CD4-positive, alpha-beta T cell treated with Interleukin-17A for 1 hour (primary cell): ENCODE results near the gene DAND5.
"Not testable (repeated sequence)": the region's sequence is repeated elsewhere in the genome, so short reads cannot be mapped to it uniquely, and the experiment has no call there.

Experiments used
- DNase-seq: peaks from one replicate; pipeline ENCODE4 v3.0.0-alpha.2; 2020

DAND5 gene

GRCh38 chr19:12946092-12946721 lies 23.2 kb upstream of the DAND5 start:
- DNase-seq: peak; percentile 52

- DNase-seq: no peak
These were observed 22.5 kb upstream of the DAND5 start for GRCh38 chr19:12946731-12947496.

DNA sequence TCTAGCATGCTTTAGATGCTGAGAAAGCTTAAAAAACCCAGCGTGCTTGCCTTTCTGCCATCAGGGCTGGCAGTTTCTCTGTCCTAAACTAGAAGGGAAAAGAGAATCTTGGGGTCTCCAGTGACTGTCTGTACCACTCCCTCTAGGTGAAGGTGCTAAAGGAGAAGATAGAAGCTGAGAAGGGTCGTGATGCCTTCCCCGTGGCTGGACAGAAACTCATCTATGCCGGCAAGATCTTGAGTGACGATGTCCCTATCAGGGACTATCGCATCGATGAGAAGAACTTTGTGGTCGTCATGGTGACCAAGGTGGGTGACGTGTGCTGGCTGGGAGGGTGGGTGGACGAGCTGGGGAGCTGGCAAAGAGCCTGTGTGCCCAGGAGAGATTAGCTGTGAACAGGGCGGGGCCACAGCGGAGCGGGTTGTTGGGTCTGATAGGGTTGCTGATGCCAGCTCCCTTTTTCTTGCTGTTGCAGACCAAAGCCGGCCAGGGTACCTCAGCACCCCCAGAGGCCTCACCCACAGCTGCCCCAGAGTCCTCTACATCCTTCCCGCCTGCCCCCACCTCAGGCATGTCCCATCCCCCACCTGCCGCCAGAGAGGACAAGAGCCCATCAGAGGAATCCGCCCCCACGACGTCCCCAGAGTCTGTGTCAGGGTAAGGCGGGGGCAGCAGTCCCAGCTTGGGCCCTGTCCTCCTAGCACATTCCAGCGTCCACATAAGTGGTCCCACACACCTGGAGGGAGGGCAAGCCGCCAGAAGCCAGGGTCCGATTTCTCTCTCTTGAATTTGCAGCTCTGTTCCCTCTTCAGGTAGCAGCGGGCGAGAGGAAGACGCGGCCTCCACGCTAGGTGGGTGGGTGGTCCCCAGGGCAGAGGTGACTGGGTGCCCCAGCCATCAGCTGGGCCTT lies 21.4 kb upstream of the DAND5 start:
- DNase-seq: no peak

GRCh38 chr19:12948612-12949362 lies 20.6 kb upstream of the DAND5 start:
- DNase-seq: no peak

- DNase-seq: no peak
These were observed 19.8 kb upstream of the DAND5 start for GRCh38 chr19:12949363-12950283.

DNA sequence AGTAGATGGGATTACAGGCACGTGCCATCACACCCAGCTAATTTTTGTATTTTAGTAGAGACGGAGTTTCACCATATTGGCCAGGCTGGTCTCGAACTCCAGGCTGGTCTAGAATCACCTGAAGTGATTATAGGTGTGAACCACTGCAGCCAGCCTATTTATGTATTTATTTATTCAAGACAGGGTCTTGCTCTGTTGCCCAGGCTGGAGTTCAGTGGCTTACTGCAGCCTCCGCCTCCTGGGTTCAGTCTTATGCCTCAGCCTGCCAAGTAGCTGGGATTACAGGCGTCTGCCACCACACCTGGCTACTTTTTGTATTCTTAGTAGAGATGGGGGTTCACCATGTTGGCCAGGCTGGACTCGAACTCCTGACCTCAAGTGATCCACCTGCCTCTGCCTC lies 17.3 kb upstream of the DAND5 start:
- DNase-seq: not testable (repeated sequence)

GRCh38 chr19:12952488-12953137 lies 16.8 kb upstream of the DAND5 start:
- no peak for DNase-seq

DNA sequence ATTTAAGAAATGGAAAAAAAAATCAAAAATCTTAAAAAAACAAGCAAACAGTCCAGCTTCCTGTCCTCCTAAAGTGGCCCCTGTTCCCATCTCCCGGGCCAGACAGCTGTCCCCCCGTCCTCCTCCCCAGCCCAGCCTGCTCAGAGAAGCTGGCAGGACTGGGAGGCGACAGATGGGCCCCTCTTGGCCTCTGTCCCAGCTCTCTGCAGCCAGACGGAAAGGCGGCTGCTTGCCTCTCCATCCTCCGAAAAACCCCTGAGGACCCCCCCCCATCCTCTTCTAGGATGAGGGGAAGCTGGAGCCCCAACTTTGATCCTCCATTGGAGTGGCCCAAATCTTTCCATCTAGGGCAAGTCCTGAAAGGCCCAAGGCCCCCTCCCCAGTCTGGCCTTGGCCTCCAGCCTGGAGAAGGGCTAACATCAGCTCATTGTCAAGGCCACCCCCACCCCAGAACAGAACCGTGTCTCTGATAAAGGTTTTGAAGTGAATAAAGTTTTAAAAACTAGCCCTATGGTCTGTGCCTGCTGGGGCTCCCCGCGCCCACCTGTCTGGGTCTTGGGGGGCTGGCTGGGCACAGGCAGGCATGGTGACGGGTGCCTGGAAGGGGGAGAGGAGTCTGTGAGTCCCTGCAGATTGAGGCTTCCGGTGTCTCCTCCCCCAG lies 16.1 kb upstream of the DAND5 start:
- no peak for DNase-seq

GRCh38 chr19:12953799-12954611 lies 15.4 kb upstream of the DAND5 start:
- DNase-seq: no peak

DNA sequence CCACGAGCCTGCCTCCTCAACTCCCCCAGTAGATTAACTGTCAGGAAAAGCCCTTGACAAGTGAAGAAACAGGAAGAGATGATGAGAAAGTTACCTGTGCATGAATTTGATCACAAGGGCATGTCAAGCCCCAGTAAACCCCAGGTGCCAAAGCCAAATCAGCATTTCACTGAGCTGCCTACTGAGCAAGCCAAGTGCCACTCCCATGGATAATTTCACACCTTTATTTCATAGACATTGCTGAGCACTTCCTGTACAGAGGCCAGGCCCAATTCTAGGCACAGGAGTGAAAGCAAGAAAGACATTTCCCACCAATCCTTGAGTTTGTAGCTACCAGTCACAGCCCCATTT lies 14.8 kb upstream of the DAND5 start:
- no peak for DNase-seq

- DNase-seq: not testable (repeated sequence)
These were observed 13.8 kb upstream of the DAND5 start for GRCh38 chr19:12955575-12955974.

DNA sequence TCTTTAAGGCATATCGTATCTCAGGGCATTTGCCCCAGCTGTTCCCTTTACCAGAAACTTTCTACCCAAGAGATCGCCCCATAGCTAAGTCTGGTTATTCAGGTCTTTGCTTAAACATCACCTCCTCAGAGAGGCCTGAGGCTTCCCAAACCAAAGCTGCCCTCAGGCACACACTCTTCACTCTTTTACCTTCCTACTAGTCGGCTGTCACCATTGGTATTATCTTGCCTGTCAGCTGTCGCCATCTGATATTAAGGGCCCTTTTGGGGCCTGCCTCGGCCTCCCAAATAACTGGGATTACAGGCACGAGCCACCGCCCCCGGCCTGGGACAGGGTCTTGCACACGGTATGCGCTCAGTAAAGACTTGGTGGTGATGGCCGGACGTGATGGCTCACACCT lies 13.4 kb upstream of the DAND5 start:
- DNase-seq: no peak

DNA sequence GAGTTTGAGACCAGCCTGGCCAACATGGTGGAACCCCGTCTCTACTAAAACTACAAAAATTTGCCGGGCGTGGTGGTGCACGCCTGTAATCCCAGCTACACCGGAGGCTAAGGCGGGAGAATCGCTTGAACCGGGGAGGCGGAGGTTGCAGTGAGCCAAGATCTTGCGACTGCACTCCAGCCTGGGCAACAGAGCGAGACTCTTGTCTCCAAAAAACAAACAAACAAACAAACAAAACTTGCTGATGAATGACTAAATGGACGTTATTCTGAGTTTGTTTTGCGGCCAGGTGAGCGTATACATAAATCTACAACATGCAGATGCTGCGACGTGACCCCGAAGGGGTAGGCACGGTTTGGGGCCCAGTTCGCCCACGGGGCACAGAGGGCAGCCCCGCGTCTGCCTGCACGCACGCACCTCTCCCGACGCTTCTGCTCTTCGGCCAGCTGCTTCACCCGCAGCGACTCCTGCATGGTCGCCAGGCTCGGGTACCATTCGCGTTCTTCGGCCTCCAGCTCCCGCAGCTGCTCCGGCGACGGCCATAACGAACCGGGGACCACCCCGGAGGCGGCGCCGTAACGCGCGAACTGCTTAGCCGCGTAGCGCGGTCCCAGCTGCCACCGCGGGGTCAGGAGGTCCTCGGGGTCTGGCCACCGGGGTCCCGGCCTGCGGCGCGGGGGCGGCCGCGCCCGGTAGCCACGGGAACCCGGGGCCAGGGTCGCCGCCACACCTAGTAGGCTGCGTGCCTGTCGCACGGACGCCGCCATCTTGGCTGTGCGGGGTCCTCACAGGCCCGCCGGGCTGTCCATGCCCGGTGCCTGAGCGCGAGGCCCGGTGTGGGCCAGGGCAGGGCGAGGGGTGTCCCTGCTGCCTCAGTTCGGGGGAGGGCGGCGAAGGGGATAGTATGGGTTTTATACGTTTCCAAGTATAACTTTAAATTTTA lies 12.7 kb upstream of the DAND5 start, which contains the start of gene GADD45GIP1:
GADD45GIP1 (minus strand) TSS at position 778 of the 943 bp plus-strand sequence; CDS start at position 767, 11 bp downstream.
- peak; percentile 83 for DNase-seq

GRCh38 chr19:12957389-12957952 lies 11.9 kb upstream of the DAND5 start:
- not testable (repeated sequence) for DNase-seq

GRCh38 chr19:12959481-12959880 lies 9.9 kb upstream of the DAND5 start:
- no peak for DNase-seq

- peak; percentile 83 for DNase-seq
These were observed 4.2 kb upstream of the DAND5 start for GRCh38 chr19:12965017-12965811.

DNA sequence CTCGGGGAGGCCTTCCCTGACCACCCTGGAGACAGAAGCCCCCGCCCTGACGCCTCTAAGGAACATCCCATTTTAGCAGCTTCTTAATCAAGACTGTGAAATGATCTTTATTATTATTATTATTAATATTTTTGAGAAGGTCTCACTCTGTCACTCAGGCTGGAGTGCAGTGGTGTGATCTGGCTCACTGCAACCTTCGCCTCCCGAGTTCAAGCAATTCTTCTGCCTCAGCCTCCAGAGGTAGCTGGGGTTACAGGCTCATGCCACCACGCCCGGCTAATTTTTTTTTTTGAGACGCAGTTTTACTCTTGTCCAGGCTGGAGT lies 3.6 kb upstream of the DAND5 start:
- no peak for DNase-seq
